ENCODE data around the gene ZBTB38.

Gene ZBTB38

GRCh38 chr3:141348837-141349236 is 19.5 kb upstream of the ZBTB38 start:
- DNase-seq (ENCODE audit: low spot score) = no peak
- TF ChIP-seq CTCF (IDR thresholded peaks at IDR 0.05; ENCODE audit: extremely low read depth, missing control alignments) = no peak

GRCh38 chr3:141349711-141350110 is 18.6 kb upstream of the ZBTB38 start:
- no peak for TF ChIP-seq CTCF (IDR thresholded peaks at IDR 0.05; ENCODE audit: extremely low read depth, missing control alignments)
- no peak for DNase-seq (ENCODE audit: low spot score)

- no peak for DNase-seq (ENCODE audit: low spot score)
- TF ChIP-seq CTCF (IDR thresholded peaks at IDR 0.05; ENCODE audit: extremely low read depth, missing control alignments) = no peak
Observed at GRCh38 chr3:141350666-141351065, 17.6 kb upstream of the ZBTB38 start.

- no peak for TF ChIP-seq CTCF (IDR thresholded peaks at IDR 0.05; ENCODE audit: extremely low read depth, missing control alignments)
- no peak for DNase-seq (ENCODE audit: low spot score)
Observed at GRCh38 chr3:141352262-141352984, 15.9 kb upstream of the ZBTB38 start.

- no peak for DNase-seq (ENCODE audit: low spot score)
- TF ChIP-seq CTCF (IDR thresholded peaks at IDR 0.05; ENCODE audit: extremely low read depth, missing control alignments) = no peak
Observed at GRCh38 chr3:141353652-141354495, 14.4 kb upstream of the ZBTB38 start.

GRCh38 chr3:141354517-141354916 is 13.8 kb upstream of the ZBTB38 start:
- no peak for DNase-seq (ENCODE audit: low spot score)
- no peak for TF ChIP-seq CTCF (IDR thresholded peaks at IDR 0.05; ENCODE audit: extremely low read depth, missing control alignments)

GRCh38 chr3:141355242-141355641 is 13.1 kb upstream of the ZBTB38 start:
- TF ChIP-seq CTCF (IDR thresholded peaks at IDR 0.05; ENCODE audit: extremely low read depth, missing control alignments) = no peak
- no peak for DNase-seq (ENCODE audit: low spot score)

Measured in GM20000 (cell line).